Measurements from ENCODE around the gene PET100.

- TF ChIP-seq CTCF (conservative IDR thresholded peaks at IDR 0.05 in 1 of 2, IDR thresholded peaks at IDR 0.05 in 1 of 2; ENCODE audit: extremely low read depth in 1 of 2, insufficient read depth in 1 of 2, low read depth in 1 of 2, low read length in 2 of 2): no peak
- TF ChIP-seq EZH2 (IDR thresholded peaks at IDR 0.05; ENCODE audit: borderline replicate concordance, low read length): no peak
Measured at GRCh38 chr19:7602240-7602934, 27.2 kb upstream of the PET100 start.
